ENCODE data around the gene ADGRF3. TPM values are rescaled to one million over a fixed set of nuclear protein-coding genes. Genes with fewer than 3 reads are reported as not detected.
"Not testable (repeated sequence)": the region's sequence is repeated elsewhere in the genome, so short reads cannot be mapped to it uniquely, and the experiment has no call there.

The ADGRF3 gene
- total and polyA plus RNA-seq, 2 experiments from 2014 or later = 0.24 TPM; not detected in 1

GRCh38 chr2:26359886-26360473 lies 13.4 kb upstream of the ADGRF3 start:
- Histone ChIP-seq H3K9me3 (ENCODE audit: low read depth) (no peaks in the 10 kb centered on the region), H4K20me1 (ENCODE audit: insufficient read depth) (peaks cover 5% of the 10 kb centered on the region; the same call in 1 of the 2 replicates), H3K4me1 (ENCODE audit: insufficient read depth) (peaks cover 19% of the 10 kb centered on the region), H2AFZ (no peak overlapping the region), H3K4me3 (no peak overlapping the region), H3K9me2 (ENCODE audit: insufficient read depth) (no peaks in the 10 kb centered on the region), H3K27me3 (replicated peaks; ENCODE audit: insufficient read depth) (no peaks in the 10 kb centered on the region), H3K79me2 (ENCODE audit: insufficient read depth) (peaks cover 100% of the 10 kb centered on the region), H3K9ac (no peak overlapping the region), H3K27ac (no peak overlapping the region), H3K4me2 (ENCODE audit: unreplicated experiment) (no peak overlapping the region), H3F3A (ENCODE audit: insufficient read depth) (peaks cover 5% of the 10 kb centered on the region; the same call in 1 of the 2 replicates), H3K36me3 (ENCODE audit: low read depth) (no peaks in the 10 kb centered on the region)
- in situ Hi-C loops (cut with MboI) = no loop called here
- WGBS, 2 experiments (ENCODE audit: low coverage in 1 of 2, low lambda C conversion rate in 2 of 2, missing lambda C conversion rate in 2 of 2) = 94 to 98% methylated on average over 4 of the region's 4 CpGs
- DNase-seq = no peak
- TF ChIP-seq EZH2 (IDR thresholded peaks at IDR 0.05; ENCODE audit: insufficient read depth, poor library complexity, severe bottlenecking) (no peak), EZH2phosphoT487 (IDR thresholded peaks at IDR 0.05; ENCODE audit: insufficient read depth, low read depth) (no peak)

- Histone ChIP-seq H3K36me3 (ENCODE audit: low read depth) (no peaks in the 10 kb centered on the region), H3K27ac (no peak overlapping the region), H3K9me2 (ENCODE audit: insufficient read depth) (no peaks in the 10 kb centered on the region), H3K9me3 (ENCODE audit: low read depth) (no peaks in the 10 kb centered on the region), H2AFZ (no peak overlapping the region), H3K79me2 (ENCODE audit: insufficient read depth) (peaks cover 100% of the 10 kb centered on the region), H3K9ac (no peak overlapping the region), H3K4me2 (ENCODE audit: unreplicated experiment) (no peak overlapping the region), H4K20me1 (ENCODE audit: insufficient read depth) (no peaks in the 10 kb centered on the region), H3F3A (ENCODE audit: insufficient read depth) (peaks cover 9% of the 10 kb centered on the region; the same call in 1 of the 2 replicates), H3K27me3 (replicated peaks; ENCODE audit: insufficient read depth) (no peaks in the 10 kb centered on the region), H3K4me3 (no peak overlapping the region), H3K4me1 (ENCODE audit: insufficient read depth) (peaks cover 19% of the 10 kb centered on the region)
- TF ChIP-seq EZH2 (IDR thresholded peaks at IDR 0.05; ENCODE audit: insufficient read depth, poor library complexity, severe bottlenecking) (no peak), EZH2phosphoT487 (IDR thresholded peaks at IDR 0.05; ENCODE audit: insufficient read depth, low read depth) (no peak)
- DNase-seq = no peak
- in situ Hi-C loops (cut with MboI) = no loop called here
- WGBS, 2 experiments (ENCODE audit: low coverage in 1 of 2, low lambda C conversion rate in 2 of 2, missing lambda C conversion rate in 2 of 2) = 58 to 74% methylated on average over 2 of the region's 2 CpGs
Observed at GRCh38 chr2:26356771-26357170, 10.2 kb upstream of the ADGRF3 start.

- H3K4me2 ChIP-seq (ENCODE audit: unreplicated experiment) = peak overlapping the region; percentile 58
- in situ Hi-C loops (cut with MboI) = no loop called here
- no peaks in the 10 kb centered on the region for H3K27me3 ChIP-seq (replicated peaks; ENCODE audit: insufficient read depth)
- H2AFZ ChIP-seq = no peak overlapping the region
- peaks cover 100% of the 10 kb centered on the region for H3K79me2 ChIP-seq (ENCODE audit: insufficient read depth)
- TF ChIP-seq EZH2phosphoT487 (IDR thresholded peaks at IDR 0.05; ENCODE audit: insufficient read depth, low read depth) (no peak), EZH2 (IDR thresholded peaks at IDR 0.05; ENCODE audit: insufficient read depth, poor library complexity, severe bottlenecking) (no peak)
- no peaks in the 10 kb centered on the region for H4K20me1 ChIP-seq (ENCODE audit: insufficient read depth)
- H3K36me3 ChIP-seq (ENCODE audit: low read depth) = no peaks in the 10 kb centered on the region
- peaks cover 9% of the 10 kb centered on the region; the same call in 1 of the 2 replicates for H3F3A ChIP-seq (ENCODE audit: insufficient read depth)
- DNase-seq = no peak
- 98% methylated on average over 2 of the region's 2 CpGs for WGBS, 2 experiments (ENCODE audit: low coverage in 1 of 2, low lambda C conversion rate in 2 of 2, missing lambda C conversion rate in 2 of 2)
- no peak overlapping the region for H3K4me3 ChIP-seq
- H3K9me2 ChIP-seq (ENCODE audit: insufficient read depth) = no peaks in the 10 kb centered on the region
- H3K9ac ChIP-seq = no peak overlapping the region
- H3K4me1 ChIP-seq (ENCODE audit: insufficient read depth) = peaks cover 19% of the 10 kb centered on the region
- H3K9me3 ChIP-seq (ENCODE audit: low read depth) = no peaks in the 10 kb centered on the region
- peak overlapping the region; percentile 66; the same call in 1 of the 2 replicates for H3K27ac ChIP-seq
Observed at GRCh38 chr2:26356111-26356510, 9.5 kb upstream of the ADGRF3 start.

GRCh38 chr2:26355038-26355995 lies 8.7 kb upstream of the ADGRF3 start:
- Histone ChIP-seq H2AFZ (no peak overlapping the region), H3K9ac (peak overlapping the region; percentile 30)

GRCh38 chr2:26354469-26354868 lies 7.9 kb upstream of the ADGRF3 start:
- H3K9ac ChIP-seq; H3K36me3 ChIP-seq (ENCODE audit: low read depth); H2AFZ ChIP-seq; in situ Hi-C loops (cut with MboI); H3K27ac ChIP-seq; H3F3A ChIP-seq (ENCODE audit: insufficient read depth); H4K20me1 ChIP-seq (ENCODE audit: insufficient read depth); H3K4me2 ChIP-seq (ENCODE audit: unreplicated experiment); H3K4me3 ChIP-seq; H3K27me3 ChIP-seq (replicated peaks; ENCODE audit: insufficient read depth); H3K9me3 ChIP-seq (ENCODE audit: low read depth); H3K9me2 ChIP-seq (ENCODE audit: insufficient read depth); DNase-seq: not testable (repeated sequence)
- Histone ChIP-seq H3K4me1 (ENCODE audit: insufficient read depth) (peaks cover 19% of the 10 kb centered on the region), H3K79me2 (ENCODE audit: insufficient read depth) (peaks cover 100% of the 10 kb centered on the region)
- 97 to 98% methylated on average over 16 of the region's 16 CpGs for WGBS, 2 experiments (ENCODE audit: low coverage in 1 of 2, low lambda C conversion rate in 2 of 2, missing lambda C conversion rate in 2 of 2)

More at GRCh38 chr2:26355038-26355995, 8.7 kb upstream of the ADGRF3 start:
- Histone ChIP-seq H3K79me2 (ENCODE audit: insufficient read depth) (peaks cover 100% of the 10 kb centered on the region), H3K9me3 (ENCODE audit: low read depth) (no peaks in the 10 kb centered on the region), H3K4me1 (ENCODE audit: insufficient read depth) (peaks cover 19% of the 10 kb centered on the region), H3F3A (ENCODE audit: insufficient read depth) (peaks cover 9% of the 10 kb centered on the region; the same call in 1 of the 2 replicates), H3K27me3 (replicated peaks; ENCODE audit: insufficient read depth) (no peaks in the 10 kb centered on the region), H3K4me3 (peak overlapping the region; percentile 27; the same call in 1 of the 2 replicates), H3K27ac (peak overlapping the region; percentile 66), H3K36me3 (ENCODE audit: low read depth) (no peaks in the 10 kb centered on the region), H4K20me1 (ENCODE audit: insufficient read depth) (no peaks in the 10 kb centered on the region), H3K4me2 (ENCODE audit: unreplicated experiment) (peak overlapping the region; percentile 58), H3K9me2 (ENCODE audit: insufficient read depth) (no peaks in the 10 kb centered on the region)
- DNase-seq = peak; percentile 93
- 45 to 55% methylated on average over 8 to 9 of the region's 9 CpGs for WGBS, 2 experiments (ENCODE audit: low coverage in 1 of 2, low lambda C conversion rate in 2 of 2, missing lambda C conversion rate in 2 of 2)
- TF ChIP-seq EZH2phosphoT487 (IDR thresholded peaks at IDR 0.05; ENCODE audit: insufficient read depth, low read depth) = no peak
- no peak for TF ChIP-seq EZH2 (IDR thresholded peaks at IDR 0.05; ENCODE audit: insufficient read depth, poor library complexity, severe bottlenecking)
- in situ Hi-C loops (cut with MboI) = no loop called here

Measured in GM23248 (cell line).